HCEC 1CT (cell line): ENCODE results near the gene JPH3.

Source experiments
- DNase-seq: peaks from one replicate; pipeline ENCODE4 v3.0.0-alpha.2; 2017

JPH3 gene

DNA sequence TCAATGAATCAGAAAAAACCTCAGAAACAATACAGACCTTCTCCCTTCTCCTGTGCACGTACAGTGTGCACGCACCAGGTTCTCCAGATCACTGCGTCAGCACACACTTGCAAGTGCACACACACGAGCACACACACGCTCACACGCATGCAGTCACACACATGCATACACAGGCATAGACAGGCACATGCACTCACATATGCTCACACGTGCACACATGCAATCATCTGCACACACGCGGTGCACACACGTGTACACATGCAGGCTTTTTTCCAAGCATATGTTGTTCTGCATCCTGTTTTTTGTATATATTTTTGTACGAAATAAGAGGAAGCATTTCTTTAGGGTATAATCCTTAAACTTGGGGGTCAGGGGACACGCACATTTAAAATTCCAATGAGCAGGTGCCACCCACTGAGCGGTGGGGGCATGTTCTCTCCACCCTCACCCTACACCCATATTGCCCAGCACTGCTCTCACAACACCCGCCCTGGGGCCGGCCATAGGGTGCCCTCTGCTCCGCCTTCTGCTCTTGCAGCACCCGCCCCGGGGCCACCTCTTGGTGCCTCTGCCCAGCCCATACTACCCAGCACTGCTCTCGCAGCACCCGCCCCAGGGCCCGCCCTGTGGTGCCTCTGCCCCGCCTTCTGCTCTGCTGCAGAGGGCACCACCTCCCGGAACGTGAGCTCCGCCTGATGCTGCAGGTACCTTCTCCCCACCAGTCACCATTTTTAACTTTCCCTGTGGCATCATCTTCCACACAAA, 142.6 kb downstream of the JPH3 start:
- no peak for DNase-seq

DNA sequence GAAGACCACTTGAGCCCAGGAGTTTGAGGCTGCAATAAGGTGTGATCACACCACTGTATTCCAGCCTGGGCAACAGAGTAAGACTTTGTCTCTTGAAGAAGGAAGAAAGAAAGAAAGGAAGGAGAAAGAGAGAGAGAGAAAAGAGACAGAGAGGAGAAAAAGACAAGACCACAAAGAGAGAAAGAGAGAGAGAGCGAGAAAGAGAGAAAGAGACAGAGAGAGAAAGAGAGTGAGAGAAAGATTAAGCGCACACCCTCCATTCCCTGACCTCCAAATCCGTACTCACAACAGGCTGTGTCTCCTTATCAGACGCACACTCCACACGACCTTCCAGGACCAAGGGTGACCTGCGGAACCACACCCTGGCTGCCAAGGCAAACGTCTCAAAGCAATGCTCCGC, 143.9 kb downstream of the JPH3 start:
- DNase-seq, result no peak
